GM04504 (cell line): ENCODE results near the gene TBC1D14.

Experiments
- DNase-seq: peaks from one replicate; pipeline ENCODE4 v3.0.0-alpha.2; 2012; ENCODE audit warnings: low read depth

TBC1D14 gene

GRCh38 chr4:7001271-7001670, 91.6 kb downstream of the TBC1D14 start:
- DNase-seq, result no peak

DNA sequence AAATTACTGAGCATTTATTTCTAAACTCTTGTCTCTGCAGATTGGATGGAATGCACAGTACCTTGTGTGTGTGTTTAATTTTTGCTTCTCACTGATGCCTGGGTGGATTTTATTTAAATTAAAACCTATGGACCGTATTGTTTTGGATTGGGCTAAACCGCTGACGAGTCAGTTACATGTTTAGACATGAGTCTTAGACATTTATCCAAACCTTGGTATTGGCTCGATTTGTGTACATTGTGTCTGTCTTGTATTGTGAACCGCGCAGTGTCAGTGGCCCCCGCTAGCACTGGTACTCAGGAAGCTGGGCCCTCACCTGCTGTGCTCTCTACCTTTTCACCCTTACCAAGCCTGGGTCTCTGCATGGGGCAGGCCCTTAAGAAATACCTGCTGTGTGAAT, 92.7 kb downstream of the TBC1D14 start:
- no peak for DNase-seq

DNA sequence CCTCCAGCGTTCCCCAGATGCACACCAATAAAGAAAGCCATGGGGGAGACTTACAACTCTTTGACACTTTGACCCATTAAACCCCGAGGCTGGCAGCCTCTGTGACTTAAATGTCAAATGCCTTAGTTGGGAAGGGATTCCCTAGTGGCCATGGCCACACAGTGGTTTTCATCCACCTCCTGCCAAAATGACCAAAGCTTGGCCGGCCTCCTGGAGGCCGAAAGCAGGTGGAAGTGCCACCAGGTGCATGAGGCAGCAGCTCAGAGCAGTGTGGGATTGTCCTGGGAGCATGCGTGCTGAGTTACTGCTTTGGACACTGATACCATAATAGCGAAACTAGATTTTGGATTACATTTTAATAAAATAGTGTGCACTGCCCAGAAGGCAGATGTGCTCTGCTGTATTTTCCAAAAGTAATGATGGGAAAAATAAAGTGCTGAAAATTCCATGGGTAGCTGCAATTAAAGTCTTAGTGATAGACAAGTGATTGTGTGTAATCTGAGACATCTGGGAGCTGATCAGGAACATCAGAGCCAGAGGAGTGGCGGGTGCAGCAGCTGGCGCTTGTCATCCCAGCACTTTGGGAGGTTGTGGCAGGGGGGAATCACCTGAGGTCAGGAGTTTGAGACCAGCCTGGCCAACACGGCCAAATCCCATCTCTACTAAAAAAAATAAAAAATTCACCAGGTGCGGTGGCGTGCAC, 93.7 kb downstream of the TBC1D14 start:
- DNase-seq, result no peak

DNA sequence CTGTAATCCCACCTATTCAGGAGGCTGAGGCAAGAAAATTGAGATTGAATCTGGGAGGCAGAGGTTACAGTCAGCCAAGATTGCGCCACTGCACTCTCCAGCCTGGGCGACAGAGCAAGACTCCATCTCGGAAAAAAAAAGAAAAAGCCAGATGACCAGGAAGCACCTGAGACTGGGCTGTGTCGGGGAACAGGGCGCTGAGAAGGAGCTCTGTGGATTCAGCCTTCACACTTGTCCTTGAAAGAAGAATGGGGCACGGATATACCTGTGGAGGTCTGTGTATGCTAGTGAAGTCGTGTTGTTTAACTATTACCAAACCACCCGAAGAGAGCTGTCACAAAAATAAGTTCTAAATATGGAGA, 94.2 kb downstream of the TBC1D14 start:
- DNase-seq, result no peak

DNA sequence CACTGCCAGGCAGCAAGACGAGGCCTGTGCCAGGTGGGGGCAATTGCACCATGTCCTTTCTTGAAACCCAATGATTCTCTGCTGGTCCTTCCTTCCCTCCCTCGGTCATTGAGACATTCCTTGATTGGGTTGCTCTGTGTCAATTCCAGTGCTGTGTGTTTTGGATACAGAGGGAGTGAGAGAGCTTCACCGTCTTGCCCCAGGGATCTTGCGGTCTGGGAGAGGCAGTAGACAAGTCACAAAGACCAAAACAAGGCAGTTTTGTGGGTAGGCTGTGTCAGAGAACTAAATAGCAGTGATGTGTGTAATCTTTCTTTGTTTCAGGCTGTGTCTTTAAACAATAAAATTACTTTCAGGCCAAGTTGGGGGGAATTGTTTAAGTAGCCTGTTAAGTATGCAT, 94.7 kb downstream of the TBC1D14 start:
- no peak for DNase-seq

DNA sequence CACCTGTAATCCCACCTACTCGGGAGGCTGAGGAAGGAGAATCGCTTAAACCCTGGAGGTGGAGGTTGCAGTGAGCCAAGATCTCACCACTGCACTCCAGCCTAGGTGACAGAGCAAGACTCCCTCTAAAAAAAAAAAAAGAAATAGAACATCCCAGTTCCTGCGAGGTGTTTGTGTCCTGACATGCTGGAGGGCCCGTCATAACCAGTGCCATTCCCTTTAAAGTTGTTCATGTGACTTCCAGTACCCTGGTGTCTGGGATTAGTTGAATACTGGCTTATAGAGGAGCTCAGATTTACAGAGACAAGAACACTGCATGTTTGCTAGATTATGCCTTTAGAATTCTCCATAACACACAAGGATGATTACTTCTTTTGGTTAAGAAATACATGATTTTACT, 95.9 kb downstream of the TBC1D14 start:
- DNase-seq, result no peak

GRCh38 chr4:7006411-7006810, 96.8 kb downstream of the TBC1D14 start:
- DNase-seq, result peak; percentile 34

GRCh38 chr4:7007142-7007907, 97.7 kb downstream of the TBC1D14 start:
- DNase-seq, result no peak

GRCh38 chr4:7007944-7008343, 98.3 kb downstream of the TBC1D14 start:
- DNase-seq, result no peak

GRCh38 chr4:7009564-7009963, 99.9 kb downstream of the TBC1D14 start:
- no peak for DNase-seq

DNA sequence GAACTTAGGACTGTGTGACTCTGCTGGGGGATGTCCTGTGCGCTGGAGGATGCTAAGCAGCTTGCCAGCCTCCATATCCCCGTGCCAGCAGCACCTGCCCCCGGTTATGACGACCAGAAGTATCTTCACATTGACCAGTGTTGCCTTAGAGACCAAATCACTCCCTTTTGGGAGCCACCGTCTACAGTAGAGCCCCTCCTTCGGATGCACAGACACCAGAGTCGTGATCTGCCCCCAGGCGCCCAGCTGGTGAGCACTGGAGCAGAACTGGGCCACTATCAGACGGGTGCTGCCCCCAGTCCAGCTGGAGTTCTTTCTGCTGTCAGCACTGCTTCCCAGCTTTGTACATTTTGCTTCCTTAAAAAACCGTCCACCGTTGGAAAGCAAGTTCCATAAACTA, 103.5 kb downstream of the TBC1D14 start:
- no peak for DNase-seq

GRCh38 chr4:7014815-7015214, 105.2 kb downstream of the TBC1D14 start:
- no peak for DNase-seq

- no peak for DNase-seq
Measured at GRCh38 chr4:7015383-7016035, 105.9 kb downstream of the TBC1D14 start.

GRCh38 chr4:7016086-7016485, 106.5 kb downstream of the TBC1D14 start:
- DNase-seq, result no peak

GRCh38 chr4:7016512-7016911, 106.9 kb downstream of the TBC1D14 start:
- no peak for DNase-seq

DNA sequence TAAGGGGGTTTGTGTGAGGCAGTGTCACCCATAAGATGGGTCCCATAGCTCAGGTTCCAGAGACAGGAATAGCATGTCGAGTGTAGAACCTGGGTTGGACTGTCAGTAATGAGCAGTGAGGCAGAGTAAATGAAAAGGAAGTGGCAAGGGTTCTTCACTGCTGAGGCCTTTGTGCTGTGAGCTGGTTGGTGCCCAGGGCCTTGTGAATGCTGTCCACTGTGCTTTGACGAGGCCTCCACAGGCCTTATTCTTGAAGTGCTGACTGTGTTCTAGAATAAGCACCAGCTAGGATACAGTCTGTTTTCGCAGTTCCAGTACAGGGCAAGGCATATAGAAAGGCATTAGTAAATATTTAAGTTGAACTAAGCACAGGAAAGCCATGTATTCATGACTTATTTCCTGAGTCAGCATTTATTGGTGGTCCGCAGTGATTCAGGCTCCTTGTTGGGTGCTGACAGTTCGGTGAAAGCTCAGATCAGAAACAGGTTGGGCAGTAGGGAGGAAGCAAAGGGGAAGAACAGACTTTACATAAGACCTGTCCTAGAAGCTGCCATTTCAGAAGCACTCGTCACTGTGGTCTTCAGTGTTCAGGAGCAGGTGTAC, 107.9 kb downstream of the TBC1D14 start:
- no peak for DNase-seq

- DNase-seq, result no peak
Measured at GRCh38 chr4:7018281-7018680, 108.7 kb downstream of the TBC1D14 start.

DNA sequence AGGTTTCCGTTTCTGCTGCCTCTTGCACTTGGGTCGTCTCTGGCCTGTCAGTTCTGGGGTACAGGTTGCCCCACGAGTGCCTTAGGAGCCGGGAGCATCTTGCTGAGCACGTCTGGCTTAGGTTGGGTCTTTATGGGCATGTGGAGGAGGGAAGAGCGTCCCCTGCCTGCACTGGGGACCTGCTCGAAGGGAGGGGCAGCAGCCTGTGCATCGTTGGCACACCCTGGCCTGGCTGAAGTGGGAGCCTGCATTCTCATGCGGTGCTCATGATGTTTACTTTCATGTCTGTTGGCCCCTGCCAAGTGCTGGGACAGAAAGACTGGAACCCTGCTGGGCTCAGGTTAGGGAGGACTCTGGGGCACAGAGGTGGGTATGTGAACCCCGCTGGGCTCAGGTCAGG, 109.7 kb downstream of the TBC1D14 start:
- DNase-seq, result no peak

- DNase-seq, result no peak
Measured at GRCh38 chr4:7020290-7020689, 110.7 kb downstream of the TBC1D14 start.

GRCh38 chr4:7020856-7021255, 111.2 kb downstream of the TBC1D14 start:
- no peak for DNase-seq

GRCh38 chr4:7021355-7021754, 111.7 kb downstream of the TBC1D14 start:
- no peak for DNase-seq

DNA sequence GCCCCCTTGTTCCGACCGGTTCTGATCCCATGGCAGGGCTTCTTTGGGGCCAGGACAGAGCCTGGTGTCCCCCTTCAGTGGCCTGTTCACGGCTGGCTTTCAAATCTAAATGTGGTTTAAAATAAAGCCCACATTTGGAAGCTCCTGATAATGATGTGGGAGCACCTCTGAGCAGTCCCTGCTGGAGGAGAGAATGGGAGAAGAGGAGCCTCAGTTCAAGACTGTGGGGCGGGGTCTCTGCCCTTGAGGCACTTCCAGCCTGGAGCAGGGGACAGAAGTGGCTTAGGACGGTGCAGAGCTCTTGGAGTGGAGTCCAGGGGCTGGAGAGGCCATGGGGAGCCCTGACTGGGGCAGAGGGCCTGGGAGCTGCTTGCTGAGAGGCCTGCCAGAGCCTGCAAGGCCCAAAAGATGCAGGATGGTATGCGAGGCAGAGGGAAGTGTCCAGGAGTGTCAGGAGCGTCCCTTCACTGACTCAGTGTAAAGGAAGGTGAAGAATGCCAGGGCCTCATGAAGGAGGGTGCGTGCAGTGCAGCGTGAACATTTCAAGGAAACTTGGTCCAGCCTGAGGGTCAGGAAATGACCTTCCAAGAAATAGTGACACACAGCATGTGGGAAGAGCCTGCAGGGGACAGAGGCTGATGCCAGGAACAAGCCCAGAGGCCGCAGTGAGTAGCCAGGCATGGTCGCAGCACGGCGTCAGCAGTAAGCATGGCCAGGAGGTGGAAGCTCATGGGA, 112.5 kb downstream of the TBC1D14 start:
- peak; percentile 82 for DNase-seq
